ENCODE results near the gene SMARCA2.

SMARCA2 gene

DNA sequence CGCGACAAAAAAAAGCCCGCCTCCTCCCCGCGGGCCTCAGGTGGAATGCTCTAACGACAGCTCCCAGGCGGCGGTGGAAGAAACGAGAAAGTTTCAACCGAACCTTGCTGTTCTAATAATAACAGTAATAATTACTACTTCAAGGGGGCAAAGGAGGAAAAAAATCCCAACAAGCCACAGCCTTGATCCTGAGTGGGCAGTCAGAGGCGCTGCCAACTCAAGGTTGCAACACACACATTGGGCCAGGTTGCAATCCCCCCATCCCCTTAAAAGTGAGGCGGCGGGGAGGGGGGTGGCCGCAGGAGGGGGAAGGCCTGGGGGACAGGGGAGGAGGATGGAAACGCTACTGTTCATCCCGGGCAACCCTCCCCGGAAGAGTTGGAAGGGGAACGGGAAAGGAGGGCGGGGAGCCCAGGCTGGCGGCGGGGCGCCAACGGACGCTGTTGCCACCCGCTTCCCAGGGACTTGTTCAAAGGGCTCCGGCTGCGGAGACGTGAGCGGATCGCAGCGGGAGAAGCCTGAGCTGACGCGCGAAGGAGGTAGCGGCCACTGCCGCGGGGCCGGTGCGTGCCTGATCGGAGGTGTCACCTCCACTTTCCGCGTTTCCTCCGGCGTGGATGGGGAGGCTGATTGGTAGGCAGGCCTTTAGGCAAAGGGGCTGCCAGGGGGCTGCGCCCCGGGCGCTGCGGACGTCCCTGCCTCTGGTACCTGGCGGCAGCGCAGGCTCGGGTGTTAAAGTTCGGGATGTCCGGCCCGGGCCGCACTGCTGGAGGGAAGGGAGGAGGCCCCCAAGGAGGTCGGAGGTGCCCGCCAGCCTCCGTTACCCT is 647 bp downstream of the SMARCA2 start:
- ATAC-seq (no peak), DNase-seq (peak; percentile 60)

GRCh38 chr9:2016408-2017330 is 1.5 kb downstream of the SMARCA2 start:
- DNase-seq (peak; percentile 72), ATAC-seq (no peak)

GRCh38 chr9:2017331-2018161 is 2.4 kb downstream of the SMARCA2 start:
- ATAC-seq: peak; percentile 25
- DNase-seq: peak; percentile 72

- no peak for DNase-seq
- no peak for ATAC-seq
Measured at GRCh38 chr9:2018162-2018643, 3.1 kb downstream of the SMARCA2 start.

DNA sequence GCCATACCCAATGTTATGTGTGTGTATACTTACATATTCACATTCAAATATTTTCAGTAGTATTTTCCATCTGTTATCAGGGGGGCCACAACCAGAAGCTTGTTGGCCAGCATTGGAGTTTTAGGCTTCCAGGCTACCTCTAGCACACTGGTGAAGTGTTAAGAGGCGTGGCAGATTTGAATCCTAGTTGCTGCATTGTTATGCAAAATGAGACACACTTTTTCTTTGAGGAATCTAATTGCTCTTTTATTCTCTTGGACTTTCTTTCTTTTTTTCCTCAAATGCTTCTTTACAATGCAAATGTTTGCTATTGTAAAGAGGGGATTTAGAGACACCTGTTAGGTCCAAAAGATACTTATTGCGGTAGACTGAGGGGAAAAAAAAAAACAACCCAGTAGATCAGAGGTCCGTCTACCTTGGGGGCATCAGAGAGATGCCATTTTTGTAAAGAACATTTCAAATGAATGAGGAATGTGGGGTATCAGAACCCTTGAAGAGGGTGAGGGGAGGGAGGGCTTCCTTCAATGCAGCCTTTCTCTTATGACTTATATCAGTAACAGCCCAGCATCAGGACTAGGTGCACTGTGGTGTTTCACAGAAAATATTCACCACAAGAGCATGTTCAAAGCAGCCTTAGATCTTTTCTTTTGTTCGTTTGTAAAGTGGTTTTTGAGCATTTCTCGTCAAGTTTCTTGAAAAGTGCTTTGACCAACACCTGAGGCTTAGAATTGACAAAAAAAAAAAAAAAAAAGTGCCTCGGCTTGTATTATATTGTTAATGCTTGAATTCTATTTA is 3.8 kb downstream of the SMARCA2 start:
- ATAC-seq: no peak
- DNase-seq: no peak

- no peak for DNase-seq
- no peak for ATAC-seq
Measured at GRCh38 chr9:2019723-2020122, 4.6 kb downstream of the SMARCA2 start.

DNA sequence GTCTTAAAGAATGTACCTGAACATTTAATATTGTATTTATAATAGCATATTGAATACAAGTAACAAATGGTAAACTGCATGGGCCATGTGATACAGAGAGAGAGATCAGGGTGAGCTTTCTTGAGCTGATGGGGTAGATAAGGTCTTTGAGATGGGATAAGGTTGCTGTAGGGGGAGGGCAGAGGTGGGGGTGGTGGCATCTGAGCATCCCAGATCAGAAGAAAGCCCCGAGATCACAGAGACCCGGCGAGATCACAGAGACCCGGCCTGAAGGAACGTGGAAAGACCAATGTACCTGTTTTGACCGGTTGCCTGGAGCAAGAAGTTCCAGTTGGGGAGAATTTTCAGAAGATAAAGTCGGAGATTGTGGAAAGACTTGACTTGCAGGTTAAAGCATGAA is 6.6 kb downstream of the SMARCA2 start:
- ATAC-seq: no peak
- DNase-seq: no peak

GRCh38 chr9:2022560-2022959 is 7.4 kb downstream of the SMARCA2 start:
- ATAC-seq (no peak), DNase-seq (no peak)

DNA sequence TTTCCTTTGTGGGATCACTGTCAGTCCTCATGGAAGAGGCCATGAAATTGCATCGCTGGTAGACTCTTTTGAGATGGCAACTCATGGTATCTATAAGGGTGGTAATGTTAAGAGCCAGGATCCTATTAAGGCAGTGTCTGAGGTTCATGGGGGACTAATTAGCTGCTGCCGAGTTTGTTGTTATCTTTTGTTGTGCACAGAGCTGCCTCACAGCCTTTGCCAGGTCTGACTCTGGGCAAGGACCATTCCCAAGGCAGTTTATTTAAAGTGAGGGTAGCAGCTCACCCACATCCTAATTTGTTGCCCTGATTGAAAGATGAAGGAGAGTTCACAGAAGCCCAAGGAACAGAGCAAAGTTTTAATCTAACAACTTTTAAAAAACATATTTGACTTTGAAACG is 7.9 kb downstream of the SMARCA2 start:
- ATAC-seq: no peak
- DNase-seq: no peak

DNA sequence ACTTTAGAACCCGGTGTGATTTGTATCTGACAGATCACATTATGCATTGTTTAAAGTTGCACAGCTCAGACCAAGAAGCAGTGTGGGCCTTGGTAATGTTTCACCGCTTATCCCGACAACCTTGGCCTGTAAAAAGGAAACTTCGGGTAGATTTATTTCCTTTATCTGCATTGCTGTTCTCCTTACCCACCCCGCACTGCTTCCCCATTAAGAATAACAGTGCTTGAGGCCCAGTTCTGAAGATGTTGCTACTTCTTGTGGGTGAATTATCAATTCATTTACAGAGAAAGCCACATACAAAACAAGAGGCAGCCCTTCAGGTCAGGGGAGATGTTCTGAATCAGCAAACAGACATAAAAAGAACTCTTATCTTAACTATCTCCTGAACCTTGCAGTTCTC is 8.4 kb downstream of the SMARCA2 start:
- DNase-seq: no peak
- peak; percentile 57 for ATAC-seq

DNA sequence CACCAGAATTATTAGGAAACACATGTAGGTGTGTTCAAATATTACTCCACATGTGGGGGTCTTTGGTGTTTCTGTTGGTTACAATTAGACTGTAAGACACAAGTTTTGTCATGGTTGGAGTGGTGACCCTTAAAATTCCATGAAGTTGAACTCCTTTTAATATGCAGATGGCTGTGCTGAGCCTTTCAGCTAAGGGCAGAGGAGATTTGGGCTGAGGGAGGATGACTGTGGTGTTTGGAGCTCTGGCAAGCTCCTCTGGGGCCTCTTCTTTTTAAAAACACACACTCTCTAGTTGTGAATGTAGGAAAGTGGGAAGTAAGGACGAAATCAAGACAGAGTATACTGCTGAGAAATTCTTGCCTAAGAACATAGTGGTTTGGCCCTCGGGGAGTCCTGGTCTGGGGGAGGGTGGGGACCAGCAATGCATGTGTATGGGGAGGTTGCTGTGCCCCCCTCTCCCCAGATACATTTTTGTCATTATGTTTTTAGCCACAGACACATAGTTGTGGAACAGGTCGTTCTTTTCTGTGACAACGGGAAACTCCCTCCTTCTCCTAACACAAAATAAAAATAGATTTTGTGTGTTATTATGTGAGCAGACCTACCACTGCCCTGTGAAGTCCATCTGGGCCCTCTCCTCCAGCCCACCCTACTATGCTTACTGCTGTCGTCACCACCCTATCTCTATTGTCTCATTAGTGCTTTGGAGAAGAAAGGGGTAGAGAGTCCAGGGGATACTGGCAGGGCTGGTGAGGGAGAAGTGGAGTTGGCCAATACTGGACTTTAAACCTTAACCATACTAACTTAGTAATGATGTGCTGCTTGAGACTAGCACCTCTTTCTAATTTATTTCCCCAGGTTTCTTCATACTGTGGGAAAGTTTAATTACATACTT is 10.0 kb downstream of the SMARCA2 start:
- no peak for ATAC-seq
- no peak for DNase-seq

DNA sequence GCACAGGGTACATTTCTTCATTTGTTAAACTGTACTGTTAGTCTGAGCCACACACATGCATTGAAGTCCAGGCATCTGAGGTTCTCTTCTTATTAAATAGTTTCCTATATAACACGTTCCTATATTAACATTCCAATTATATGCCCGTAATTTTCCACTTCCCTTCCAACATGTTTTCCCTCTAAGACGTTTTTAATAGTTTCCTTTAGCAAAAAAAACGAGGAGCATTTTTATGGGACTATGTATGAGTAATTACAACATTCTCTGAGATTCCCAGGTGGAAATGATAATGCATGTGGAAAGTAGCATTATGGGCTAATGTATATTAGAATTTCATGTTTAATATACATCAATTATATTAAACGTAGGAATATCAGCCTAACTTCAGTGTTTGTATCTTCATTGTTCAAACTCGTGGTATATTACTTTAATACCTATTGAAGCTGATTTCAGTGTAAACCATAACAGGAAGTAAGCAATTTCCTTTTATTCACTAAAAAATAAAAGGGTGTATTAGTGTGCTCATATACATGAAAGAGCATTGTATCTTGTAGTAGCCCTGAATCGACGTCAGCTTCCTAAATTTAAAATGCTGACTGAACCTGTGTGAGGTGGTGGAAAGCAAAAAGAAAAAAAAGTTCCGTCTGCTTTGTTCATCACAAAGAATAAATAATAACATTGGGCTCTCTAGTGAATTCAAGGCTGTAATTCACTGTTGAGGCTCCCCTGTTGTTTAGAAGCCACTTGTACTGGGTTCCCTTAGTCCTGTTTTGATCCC is 11.3 kb downstream of the SMARCA2 start:
- ATAC-seq (no peak), DNase-seq (no peak)

DNA sequence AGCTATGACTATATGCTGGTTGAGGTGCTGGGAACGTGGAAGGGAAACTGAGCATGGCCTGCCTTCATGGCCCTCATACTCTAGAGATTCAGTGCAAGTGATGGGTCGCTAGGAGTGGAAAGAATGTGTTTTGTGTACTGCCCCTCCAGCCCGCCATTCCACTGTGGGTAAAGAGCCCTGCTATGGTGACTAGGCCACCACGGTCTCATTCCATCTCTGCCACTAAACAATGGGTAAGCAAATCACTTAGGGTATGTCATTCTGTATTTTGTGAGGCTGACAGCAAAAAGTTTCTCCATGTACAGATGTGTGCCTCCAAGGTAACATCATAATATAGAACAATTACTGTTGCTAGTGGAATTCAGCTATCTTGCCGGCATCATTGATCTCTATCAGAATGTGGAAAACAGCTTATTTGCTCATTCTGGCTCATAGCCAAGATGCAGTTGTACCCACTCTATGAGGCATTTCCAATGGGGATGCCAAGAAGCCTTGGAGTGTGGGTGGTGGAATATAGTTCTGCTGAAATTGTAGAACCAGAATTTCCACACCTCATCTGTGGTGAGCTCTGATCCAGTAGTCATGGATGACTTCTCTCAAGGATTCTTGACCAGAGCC is 12.5 kb downstream of the SMARCA2 start:
- no peak for DNase-seq
- no peak for ATAC-seq

GRCh38 chr9:2028888-2029287 is 13.7 kb downstream of the SMARCA2 start:
- DNase-seq (no peak), ATAC-seq (no peak)

GRCh38 chr9:2029666-2030170 is 14.6 kb downstream of the SMARCA2 start:
- ATAC-seq: no peak
- DNase-seq: no peak

DNA sequence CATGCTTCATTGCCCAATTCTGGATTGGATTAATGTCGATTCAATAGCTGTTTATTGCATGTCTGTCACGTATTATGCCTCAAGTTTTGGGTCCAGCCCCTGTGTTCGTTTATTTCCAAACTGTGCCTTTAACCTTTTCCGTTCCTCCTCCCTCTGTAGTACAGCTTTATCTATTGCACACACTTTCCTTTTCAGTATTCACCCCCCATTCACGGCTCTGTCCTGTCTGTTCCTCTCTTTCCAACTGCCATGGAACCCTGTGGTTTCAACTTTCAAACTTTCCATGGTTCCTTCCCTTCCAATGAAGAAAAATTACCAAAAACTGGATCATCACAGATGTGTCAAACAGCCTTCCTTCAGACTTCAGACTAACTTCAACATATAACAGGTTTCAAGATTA is 17.1 kb downstream of the SMARCA2 start:
- DNase-seq (no peak), ATAC-seq (no peak)

GRCh38 chr9:2036844-2037243 is 21.7 kb downstream of the SMARCA2 start:
- ATAC-seq (no peak), DNase-seq (no peak)

- no peak for ATAC-seq
- DNase-seq: no peak
Measured at GRCh38 chr9:2039294-2040180, 24.4 kb downstream of the SMARCA2 start.
